Activated T-helper 9 cell treated with anti-CD3 and anti-CD28 coated beads, Interleukin-2, amount 50 U/mL, for 16 hours (primary cell): ENCODE results near the gene CIC.

Source experiments
- DNase-seq: peaks from one replicate; pipeline ENCODE4 v3.0.0-alpha.2; 2020; ENCODE audit warnings: low read depth

CIC gene

GRCh38 chr19:42288881-42289555, 20.0 kb downstream of the CIC start:
- DNase-seq = no peak

DNA sequence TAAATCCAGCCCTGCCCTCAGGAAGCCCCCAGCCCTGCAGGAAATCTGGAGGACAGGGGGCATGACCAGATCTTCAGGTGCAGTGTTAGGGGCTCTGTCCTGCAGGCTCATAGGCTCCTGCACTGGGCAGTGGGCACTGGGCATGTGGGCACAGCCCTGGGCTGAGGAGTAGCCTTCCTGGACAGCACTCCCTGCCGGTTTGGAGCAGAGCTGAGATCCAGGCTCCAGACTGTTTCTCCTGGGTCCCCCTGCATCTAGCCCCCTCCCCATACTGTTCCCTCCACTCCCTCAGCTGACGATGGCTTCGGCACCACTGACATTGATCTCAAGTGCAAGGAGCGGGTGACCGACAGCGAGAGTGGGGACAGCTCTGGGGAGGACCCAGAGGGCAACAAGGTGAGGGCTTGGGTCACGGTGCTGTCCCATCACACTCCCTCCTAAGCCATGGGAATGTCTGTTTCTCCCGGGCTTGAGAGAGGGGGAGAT, 20.5 kb downstream of the CIC start:
- no peak for DNase-seq

DNA sequence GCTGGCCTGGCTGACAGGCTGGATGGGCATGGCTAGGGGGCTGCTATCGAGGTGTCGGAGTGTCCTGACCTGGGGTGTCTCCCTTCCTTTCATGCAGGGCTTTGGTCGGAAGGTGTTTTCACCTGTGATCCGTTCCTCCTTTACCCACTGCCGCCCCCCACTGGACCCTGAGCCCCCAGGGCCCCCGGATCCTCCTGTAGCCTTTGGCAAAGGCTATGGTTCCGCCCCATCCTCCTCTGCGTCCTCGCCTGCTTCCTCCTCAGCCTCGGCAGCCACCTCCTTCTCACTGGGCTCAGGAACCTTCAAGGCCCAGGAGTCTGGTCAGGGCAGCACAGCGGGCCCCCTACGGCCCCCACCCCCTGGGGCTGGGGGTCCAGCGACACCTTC, 21.1 kb downstream of the CIC start:
- DNase-seq = no peak

DNA sequence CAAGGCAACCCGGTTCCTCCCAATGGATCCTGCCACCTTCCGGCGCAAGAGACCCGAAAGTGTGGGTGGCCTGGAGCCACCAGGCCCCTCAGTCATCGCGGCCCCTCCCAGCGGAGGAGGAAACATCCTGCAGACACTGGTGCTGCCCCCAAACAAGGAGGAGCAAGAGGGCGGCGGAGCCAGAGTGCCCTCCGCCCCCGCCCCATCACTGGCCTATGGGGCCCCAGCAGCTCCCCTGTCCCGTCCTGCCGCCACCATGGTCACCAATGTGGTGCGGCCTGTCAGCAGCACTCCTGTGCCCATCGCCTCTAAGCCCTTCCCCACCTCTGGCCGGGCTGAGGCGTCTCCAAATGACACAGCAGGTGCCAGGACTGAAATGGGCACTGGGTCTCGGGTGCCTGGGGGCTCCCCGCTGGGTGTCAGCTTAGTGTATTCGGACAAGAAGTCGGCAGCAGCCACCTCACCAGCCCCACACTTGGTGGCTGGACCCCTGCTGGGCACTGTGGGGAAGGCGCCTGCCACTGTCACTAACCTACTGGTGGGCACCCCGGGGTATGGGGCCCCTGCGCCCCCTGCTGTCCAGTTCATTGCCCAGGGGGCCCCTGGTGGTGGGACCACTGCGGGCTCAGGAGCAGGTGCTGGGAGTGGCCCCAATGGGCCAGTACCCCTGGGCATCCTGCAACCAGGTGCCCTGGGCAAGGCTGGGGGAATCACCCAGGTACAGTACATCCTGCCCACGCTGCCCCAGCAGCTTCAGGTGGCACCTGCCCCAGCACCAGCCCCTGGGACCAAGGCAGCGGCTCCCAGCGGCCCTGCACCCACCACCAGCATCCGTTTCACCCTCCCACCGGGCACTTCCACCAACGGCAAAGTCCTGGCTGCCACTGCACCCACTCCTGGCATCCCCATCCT, 21.7 kb downstream of the CIC start:
- peak; percentile 39 for DNase-seq

GRCh38 chr19:42291435-42291810, 22.4 kb downstream of the CIC start:
- DNase-seq = no peak

- DNase-seq = no peak
These were observed 23.2 kb downstream of the CIC start for GRCh38 chr19:42292042-42292960.

DNA sequence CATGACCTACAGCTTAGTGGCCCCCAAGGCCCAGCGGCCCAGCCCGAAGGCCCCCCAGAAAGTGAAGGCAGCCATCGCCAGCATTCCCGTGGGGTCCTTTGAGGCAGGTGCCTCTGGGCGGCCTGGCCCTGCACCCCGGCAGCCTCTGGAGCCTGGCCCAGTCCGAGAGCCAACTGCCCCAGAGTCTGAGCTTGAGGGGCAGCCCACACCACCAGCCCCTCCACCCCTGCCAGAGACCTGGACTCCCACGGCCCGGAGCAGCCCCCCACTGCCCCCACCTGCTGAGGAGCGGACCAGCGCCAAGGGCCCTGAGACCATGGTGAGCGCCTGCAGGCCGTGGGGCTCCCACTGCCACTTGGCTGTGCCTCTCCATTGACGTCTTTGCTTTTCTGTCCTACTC, 23.9 kb downstream of the CIC start:
- DNase-seq = no peak

GRCh38 chr19:42293540-42293939, 24.5 kb downstream of the CIC start:
- no peak for DNase-seq

GRCh38 chr19:42293948-42294347, 24.9 kb downstream of the CIC start:
- DNase-seq = no peak

- DNase-seq = no peak
These were observed 25.6 kb downstream of the CIC start for GRCh38 chr19:42294471-42295137.

- no peak for DNase-seq
These were observed 26.3 kb downstream of the CIC start for GRCh38 chr19:42295342-42295741.

- DNase-seq = peak; percentile 84
These were observed 26.9 kb downstream of the CIC start for GRCh38 chr19:42295831-42296525.

- no peak for DNase-seq
These were observed 28.0 kb downstream of the CIC start for GRCh38 chr19:42297039-42297438.

DNA sequence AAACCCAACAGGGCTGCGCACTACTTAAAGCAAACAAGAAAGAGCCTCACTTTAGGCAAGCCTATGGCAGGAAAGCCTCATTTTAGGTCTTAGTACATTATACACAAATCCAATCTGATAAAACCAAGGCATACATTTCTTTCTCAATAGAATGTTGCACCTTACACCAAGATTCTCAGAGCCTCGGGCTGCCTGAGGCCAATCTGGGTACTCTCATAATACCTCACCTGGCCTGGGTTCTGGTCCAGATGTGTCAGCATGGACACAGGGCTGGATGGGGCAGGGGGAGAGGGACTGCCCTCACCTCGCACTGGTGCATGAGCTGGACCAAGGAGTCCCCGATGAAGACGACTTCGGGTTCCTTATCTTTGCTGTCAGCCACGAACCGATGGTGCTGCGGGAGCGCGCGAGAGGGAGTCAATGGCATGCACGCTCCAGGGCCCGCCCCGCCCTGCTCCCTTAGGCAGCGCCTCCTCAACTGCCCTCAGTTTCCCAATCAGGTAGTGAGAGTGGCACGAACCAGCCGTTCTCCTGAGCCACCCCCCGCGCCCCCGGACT, 32.7 kb downstream of the CIC start, which contains the start of gene PRR19:
TSS of gene PRR19 (plus strand) at position 487 of the 558 bp plus-strand sequence. CDS start 7,453 bp downstream, outside the sequence.
- no peak for DNase-seq

DNA sequence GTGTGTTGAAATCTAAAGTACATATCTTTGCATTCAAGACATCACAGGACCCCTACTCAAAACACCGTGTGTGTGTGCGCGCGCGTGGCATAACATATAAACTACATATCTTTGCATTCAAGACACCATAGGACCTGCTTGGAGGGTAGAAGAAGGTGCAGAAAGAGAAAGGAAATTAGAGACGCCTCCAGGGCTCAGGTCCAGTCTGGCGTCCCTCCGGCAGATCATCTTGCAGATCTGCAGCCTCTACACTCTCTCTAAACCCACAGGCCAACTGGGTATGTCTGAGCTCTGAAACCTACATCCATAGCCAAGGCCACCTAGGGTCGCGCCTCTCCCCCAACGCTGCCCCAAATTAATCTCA, 34.0 kb downstream of the CIC start:
- DNase-seq = no peak

DNA sequence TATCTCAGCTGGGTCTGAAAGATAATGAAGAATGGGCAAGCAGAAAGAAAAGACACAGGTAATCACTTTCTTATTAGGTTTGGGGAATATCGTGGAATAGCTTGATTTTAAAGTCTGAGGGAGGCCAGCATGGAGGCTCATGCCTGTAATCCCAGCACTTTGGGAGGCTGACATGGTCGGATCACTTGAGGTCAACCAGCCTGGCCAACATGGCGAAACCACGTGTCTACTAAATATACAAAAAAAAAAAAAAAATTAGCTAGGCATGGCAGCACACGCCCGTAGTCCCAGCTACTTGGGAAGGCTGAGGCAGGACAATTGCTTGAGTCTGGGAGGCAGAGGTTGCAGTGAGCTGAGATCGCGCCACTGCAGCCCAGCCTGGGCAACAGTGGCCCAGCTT, 34.8 kb downstream of the CIC start:
- DNase-seq = no peak

DNA sequence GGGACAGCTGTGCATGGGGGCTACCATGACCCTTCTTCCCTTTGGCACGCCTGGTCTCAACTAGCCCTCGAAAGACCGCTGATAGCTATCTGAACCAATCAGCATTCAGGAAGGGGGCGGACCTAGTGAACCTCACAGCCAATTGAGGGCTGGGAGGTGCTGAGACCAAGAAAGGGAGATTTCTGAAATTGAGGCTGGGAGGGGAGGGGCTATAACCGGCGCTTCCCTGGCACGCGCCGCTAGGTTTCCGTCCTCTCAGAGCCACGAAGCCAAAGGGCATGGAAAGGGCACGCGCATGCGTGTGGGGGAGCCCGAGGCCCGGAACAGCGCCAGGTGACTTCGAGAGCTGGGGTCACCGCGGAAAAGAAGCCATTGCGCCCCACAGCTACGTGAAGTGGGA, 37.6 kb downstream of the CIC start:
- no peak for DNase-seq

DNA sequence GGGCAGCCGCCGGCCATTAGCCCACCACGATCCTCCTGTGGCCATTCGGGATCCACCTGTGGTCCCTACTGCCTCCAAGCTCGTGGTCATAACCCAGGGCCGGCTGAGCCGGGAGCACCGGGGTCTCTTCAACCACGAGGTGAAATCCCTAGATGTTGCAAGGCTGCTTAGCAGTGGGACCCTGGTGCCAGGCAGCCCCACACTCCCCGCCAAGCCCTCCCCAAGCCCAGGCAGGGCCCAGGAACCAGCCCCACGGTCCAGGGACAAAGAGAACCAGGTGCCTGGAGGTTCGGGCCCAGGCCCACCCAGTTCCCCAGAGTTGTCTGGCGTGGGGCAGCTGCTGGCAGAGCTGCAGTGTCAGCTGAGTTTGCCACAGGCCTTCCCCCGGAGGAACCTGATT, 40.6 kb downstream of the CIC start:
- no peak for DNase-seq

DNA sequence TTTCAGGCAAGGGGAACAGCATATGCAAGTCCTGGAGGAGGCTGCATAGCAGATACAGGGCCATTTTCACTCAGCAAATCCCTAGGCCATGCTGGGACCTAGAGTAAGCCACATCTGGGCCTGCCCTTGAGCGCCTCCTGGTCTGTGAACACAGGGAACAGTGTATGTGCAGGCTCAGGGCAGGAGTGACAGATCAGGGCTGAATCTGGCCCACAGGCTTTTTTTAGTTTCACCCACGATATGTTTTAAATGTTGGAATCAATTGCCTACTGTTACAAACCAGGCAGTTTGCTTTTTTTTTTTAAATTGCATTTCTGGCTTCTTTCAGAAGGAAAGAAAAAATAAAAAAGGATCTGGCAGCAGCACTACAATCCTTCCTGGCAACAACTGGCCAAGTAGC, 42.6 kb downstream of the CIC start:
- no peak for DNase-seq

- DNase-seq = no peak
These were observed 43.3 kb downstream of the CIC start for GRCh38 chr19:42312370-42312769.
